CD4-positive, alpha-beta T cell (primary cell): Measurements from ENCODE around the gene ACYP1. TPM values are rescaled to one million over a fixed set of nuclear protein-coding genes. Genes with fewer than 3 reads are reported as not detected.

ENCODE experiments used
- ATAC-seq: fragments of 200-7000 bp; cut with Tn5 transposase; one replicate; pipeline ENCODE4 v1.10.0; 2022; ENCODE audit warnings: mild to moderate bottlenecking; ENCODE audit not compliant: poor library complexity
- CTCF ChIA-PET: fragments of 350-600 bp; sonication (Branson Sonifier 250); formaldehyde crosslinking; loops from one replicate; lab custom pipeline; 2021; ENCODE audit warnings: antibody characterized with exemption, inconsistent platforms; lab: Charles Lee
- POLR2A ChIA-PET: fragments of 350-600 bp; sonication (Branson Sonifier 250); formaldehyde crosslinking; loops from one replicate; lab custom pipeline; 2021; ENCODE audit warnings: antibody characterized with exemption, inconsistent platforms; lab: Charles Lee
- DNase-seq, 14 experiments: peaks; one replicate each; pipeline ENCODE4 v3.0.0-alpha.2; 2013 to 2020; ENCODE audit warnings: mixed read lengths in 2 of 14
- H3K27ac ChIP-seq, 2 donors: one replicate each; pipeline versions ENCODE4 v1.5.1 to v1.7.0; 2013; ENCODE audit warnings: low read length in 2 of 2, low read depth in 1 of 2, mild to moderate bottlenecking in 1 of 2
- H3K27me3 ChIP-seq, 2 experiments: 1 replicate in 1 of 2; 2 replicates in 1 of 2; pipeline versions ENCODE4 v1.6.1 to v1.7.0; 2013; ENCODE audit warnings: low read length in 2 of 2, control low read depth in 1 of 2, mild to moderate bottlenecking in 1 of 2, moderate library complexity in 1 of 2; ENCODE audit not compliant: insufficient read depth in 2 of 2, control insufficient read depth in 1 of 2
- H3K36me3 ChIP-seq: one replicate; pipeline ENCODE4 v1.6.1; 2013; ENCODE audit warnings: low read length, control low read depth; ENCODE audit not compliant: insufficient read depth
- H3K4me1 ChIP-seq: one replicate; pipeline ENCODE4 v1.6.1; 2013; ENCODE audit warnings: low read length, control low read depth; ENCODE audit not compliant: insufficient read depth
- H3K4me3 ChIP-seq: one replicate; pipeline ENCODE4 v1.5.1; 2013; ENCODE audit warnings: mild to moderate bottlenecking, low read length, moderate library complexity
- H3K9me3 ChIP-seq, 2 experiments: 1 replicate in 1 of 2; 2 replicates in 1 of 2; pipeline versions ENCODE4 v1.6.1 to v1.7.0; 2013; ENCODE audit warnings: low read length in 2 of 2, mild to moderate bottlenecking in 2 of 2, control low read depth in 1 of 2, moderate library complexity in 1 of 2; ENCODE audit not compliant: control insufficient read depth in 1 of 2, insufficient read depth in 1 of 2
- H3K27ac Mint-ChIP-seq: one replicate; pipeline ENCODE4 v1.8.0; 2020; ENCODE audit warnings: mixed read lengths
- H3K27me3 Mint-ChIP-seq: one replicate; pipeline ENCODE4 v1.8.0; 2021; ENCODE audit warnings: mixed read lengths
- H3K36me3 Mint-ChIP-seq: one replicate; pipeline ENCODE4 v1.8.0; 2021; ENCODE audit warnings: low read depth, mixed read lengths
- H3K4me1 Mint-ChIP-seq: one replicate; pipeline ENCODE4 v1.8.0; 2021; ENCODE audit warnings: low read depth, mixed read lengths
- H3K4me3 Mint-ChIP-seq: one replicate; pipeline ENCODE4 v1.8.0; 2020; ENCODE audit warnings: mild to moderate bottlenecking, mixed read lengths
- H3K9me3 Mint-ChIP-seq: one replicate; pipeline ENCODE4 v1.8.0; 2020; ENCODE audit warnings: mixed read lengths
- CTCF ChIP-seq: fragments of 200-600 bp; IDR thresholded peaks from one replicate; pipeline ENCODE4 v1.8.0; 2022; ENCODE audit warnings: antibody characterized with exemption, mild to moderate bottlenecking
- intact Hi-C, 2 experiments: fragments of 100-400 bp; cut with DNase I in 1 of 2; cut with micrococcal nuclease in 1 of 2; formaldehyde crosslinking; loops; one replicate each; pipeline versions ENCODE4 v1.15.1 to v1.9.0; 2023 to 2025; cut with DNase I, micrococcal nuclease
- total RNA-seq, 174 experiments: library from RNA in 2 of 174; stranded (reverse) in 2 of 174; gene quantifications; one replicate each; pipeline ENCODE4 v1.2.3 and lab custom pipeline; 2021 to 2026

The ACYP1 gene
- total RNA-seq, 2 experiments from 2014 or later = 7.9 to 9.4 TPM

GRCh38 chr14:75025876-75026275 lies 37.9 kb downstream of the ACYP1 start:
- Histone ChIP-seq H3K9me3 (no peaks in the 10 kb centered on the region), H3K27me3 (no peaks in the 10 kb centered on the region), H3K27ac (no peak overlapping the region), H3K4me3 (no peak overlapping the region), H3K4me1 (no peaks in the 10 kb centered on the region), H3K36me3 (peaks cover 41% of the 10 kb centered on the region)
- H3K27me3 Mint-ChIP-seq = no peaks in the 10 kb centered on the region
- H3K4me3 Mint-ChIP-seq = no peak overlapping the region
- no peaks in the 10 kb centered on the region for H3K9me3 Mint-ChIP-seq
- H3K27ac Mint-ChIP-seq = no peak overlapping the region
- ChIA-PET POLR2A (no interaction called here), CTCF (no interaction called here)
- H3K4me1 Mint-ChIP-seq = no peaks in the 10 kb centered on the region
- no peak for TF ChIP-seq CTCF
- DNase-seq (no peak), ATAC-seq (no peak)
- peaks cover 44% of the 10 kb centered on the region for H3K36me3 Mint-ChIP-seq
- intact Hi-C loops = no loop called here

GRCh38 chr14:75025082-75025481 lies 38.7 kb downstream of the ACYP1 start:
- TF ChIP-seq CTCF = no peak
- no peaks in the 10 kb centered on the region for H3K4me1 Mint-ChIP-seq
- POLR2A ChIA-PET = interaction anchor here (2.2 kb wide), 1 partner anchor 22 kb away, joined by 10 read pairs; the partner anchor contains the start of gene EIF2B2
- ATAC-seq (no peak), DNase-seq (peak in 2 of 14 experiments; percentile 33 to 51)
- H3K27ac Mint-ChIP-seq = no peak overlapping the region
- intact Hi-C loops = no loop called here
- H3K27me3 Mint-ChIP-seq = no peaks in the 10 kb centered on the region
- H3K4me1 ChIP-seq = no peaks in the 10 kb centered on the region
- H3K27ac ChIP-seq = no peak overlapping the region
- peaks cover 41% of the 10 kb centered on the region for H3K36me3 Mint-ChIP-seq
- H3K36me3 ChIP-seq = peaks cover 35% of the 10 kb centered on the region
- H3K4me3 ChIP-seq = no peak overlapping the region
- no peaks in the 10 kb centered on the region for H3K27me3 ChIP-seq
- CTCF ChIA-PET = no interaction called here
- H3K9me3 ChIP-seq = no peaks in the 10 kb centered on the region
- H3K9me3 Mint-ChIP-seq = no peaks in the 10 kb centered on the region
- H3K4me3 Mint-ChIP-seq = no peak overlapping the region

- no peak for ATAC-seq
- Histone ChIP-seq H3K4me1 (no peaks in the 10 kb centered on the region), H3K27me3 (no peaks in the 10 kb centered on the region), H3K4me3 (no peak overlapping the region), H3K27ac (no peak overlapping the region), H3K36me3 (peaks cover 42% of the 10 kb centered on the region), H3K9me3 (no peaks in the 10 kb centered on the region)
- Mint-ChIP-seq H3K4me3 (no peak overlapping the region), H3K27ac (no peak overlapping the region), H3K36me3 (peaks cover 53% of the 10 kb centered on the region), H3K27me3 (no peaks in the 10 kb centered on the region), H3K4me1 (no peaks in the 10 kb centered on the region), H3K9me3 (no peaks in the 10 kb centered on the region)
- DNase-seq = no peak
- ChIA-PET POLR2A (no interaction called here), CTCF (interaction anchor here (1.2 kb wide), 1 partner anchor 12 kb away, joined by 3 read pairs; no protein-coding TSS in a partner anchor)
- intact Hi-C loops = no loop called here
- TF ChIP-seq CTCF = no peak
Measured at GRCh38 chr14:75023108-75023507, 40.7 kb downstream of the ACYP1 start.
